GM23248 (cell line): ENCODE measurements around the gene DENND4C.
"Not testable (repeated sequence)": the region's sequence is repeated elsewhere in the genome, so short reads cannot be mapped to it uniquely, and the experiment has no call there.

Experiments
- EZH2 ChIP-seq: fragments of 200-600 bp; sonication (generic); IDR thresholded peaks from 2 replicates; pipeline ENCODE4 v1.6.1; 2018; ENCODE audit warnings: antibody characterized with exemption, mild to moderate bottlenecking; ENCODE audit not compliant: insufficient read depth, poor library complexity, severe bottlenecking
- EZH2phosphoT487 ChIP-seq: fragments of 200-600 bp; sonication (generic); IDR thresholded peaks from 2 replicates; pipeline ENCODE4 v1.6.1; 2018; ENCODE audit warnings: antibody characterized with exemption, moderate library complexity, mild to moderate bottlenecking, low read depth; ENCODE audit not compliant: insufficient read depth

DNA sequence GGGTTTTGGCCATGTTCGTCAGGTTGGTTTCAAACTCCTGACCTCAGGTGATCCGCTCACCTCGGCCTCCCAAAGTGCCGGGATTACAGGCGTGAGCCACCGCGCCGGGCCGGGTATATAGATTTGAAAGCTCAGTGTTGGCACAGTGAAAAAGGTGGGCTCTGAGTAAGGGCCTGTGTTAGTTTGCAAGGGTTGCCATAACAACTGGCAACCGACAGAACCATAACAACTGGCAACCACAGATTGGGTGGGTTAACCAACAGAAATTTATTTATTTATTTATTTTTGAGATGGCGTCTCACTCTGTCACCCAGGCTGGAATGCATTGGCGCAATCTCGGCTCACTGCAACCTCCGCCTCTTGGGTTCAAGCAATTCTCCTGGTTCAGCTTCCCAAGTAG is 154.7 kb downstream of the DENND4C start:
- TF ChIP-seq EZH2phosphoT487, EZH2: not testable (repeated sequence)
